Measurements from ENCODE around the gene RAB6B.

Gene RAB6B

DNA sequence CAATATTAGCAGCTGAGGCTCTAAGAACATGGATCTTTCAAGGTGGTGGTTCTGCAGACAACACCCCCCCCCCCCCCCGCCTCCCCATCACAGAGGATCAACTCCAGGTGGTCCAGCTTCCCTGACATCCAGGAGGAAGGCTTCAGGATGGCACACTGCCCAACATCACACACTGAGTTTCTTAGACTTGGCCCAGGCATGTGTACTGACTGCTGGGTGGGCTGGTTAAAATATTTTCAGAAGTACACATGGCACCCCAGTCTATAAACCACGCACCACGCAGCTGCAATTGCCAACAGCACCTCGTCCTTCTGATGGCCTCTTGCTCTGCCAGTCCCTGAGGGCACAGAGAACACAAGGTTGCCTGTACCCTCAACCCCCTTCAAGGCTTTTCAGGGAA, 68.0 kb downstream of the RAB6B start:
- TF ChIP-seq, protein P1, sequence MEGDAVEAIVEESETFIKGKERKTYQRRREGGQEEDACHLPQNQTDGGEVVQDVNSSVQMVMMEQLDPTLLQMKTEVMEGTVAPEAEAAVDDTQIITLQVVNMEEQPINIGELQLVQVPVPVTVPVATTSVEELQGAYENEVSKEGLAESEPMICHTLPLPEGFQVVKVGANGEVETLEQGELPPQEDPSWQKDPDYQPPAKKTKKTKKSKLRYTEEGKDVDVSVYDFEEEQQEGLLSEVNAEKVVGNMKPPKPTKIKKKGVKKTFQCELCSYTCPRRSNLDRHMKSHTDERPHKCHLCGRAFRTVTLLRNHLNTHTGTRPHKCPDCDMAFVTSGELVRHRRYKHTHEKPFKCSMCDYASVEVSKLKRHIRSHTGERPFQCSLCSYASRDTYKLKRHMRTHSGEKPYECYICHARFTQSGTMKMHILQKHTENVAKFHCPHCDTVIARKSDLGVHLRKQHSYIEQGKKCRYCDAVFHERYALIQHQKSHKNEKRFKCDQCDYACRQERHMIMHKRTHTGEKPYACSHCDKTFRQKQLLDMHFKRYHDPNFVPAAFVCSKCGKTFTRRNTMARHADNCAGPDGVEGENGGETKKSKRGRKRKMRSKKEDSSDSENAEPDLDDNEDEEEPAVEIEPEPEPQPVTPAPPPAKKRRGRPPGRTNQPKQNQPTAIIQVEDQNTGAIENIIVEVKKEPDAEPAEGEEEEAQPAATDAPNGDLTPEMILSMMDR (IDR thresholded peaks at IDR 0.05) = no peak
- H2AFZ ChIP-seq = no peak overlapping the region
- H3K79me2 ChIP-seq = no peaks in the 10 kb centered on the region
- H3K9me3 ChIP-seq (ENCODE audit: control insufficient read depth, low read length) = no peaks in the 10 kb centered on the region
- no peaks in the 10 kb centered on the region for H3K4me1 ChIP-seq
- no peak overlapping the region for H3K9ac ChIP-seq
- no peak overlapping the region for H3K4me2 ChIP-seq (ENCODE audit: low read length)
- H3K36me3 ChIP-seq (ENCODE audit: control insufficient read depth, insufficient read depth, low read length) = no peaks in the 10 kb centered on the region
- H3K27me3 ChIP-seq (ENCODE audit: control insufficient read depth, insufficient read depth, low read length) = no peaks in the 10 kb centered on the region
- no peak overlapping the region for H3K4me3 ChIP-seq (ENCODE audit: low read depth, low read length)
- no peak overlapping the region for H3K27ac ChIP-seq

DNA sequence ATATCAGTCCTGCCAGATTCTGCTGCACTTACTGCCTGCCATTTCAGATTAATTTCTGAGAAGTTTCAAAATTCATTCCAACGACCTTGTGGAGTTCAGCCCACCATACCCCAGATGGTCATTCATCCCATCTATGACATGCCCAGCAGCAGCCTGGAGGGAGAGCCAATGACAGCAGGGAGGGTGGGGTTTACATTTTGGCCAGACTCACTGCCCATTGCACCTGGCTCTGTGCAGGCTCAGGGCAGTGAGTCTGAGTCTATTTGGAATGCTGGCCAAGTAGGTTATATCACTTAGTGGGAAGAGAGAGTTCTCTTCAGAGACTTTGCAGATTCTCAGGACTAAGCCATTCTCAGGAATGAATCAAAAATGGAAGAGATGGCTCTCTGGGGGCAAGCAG, 68.5 kb downstream of the RAB6B start:
- TF ChIP-seq, protein P1 (IDR thresholded peaks at IDR 0.05) = no peak
- no peak overlapping the region for H3K27ac ChIP-seq
- no peaks in the 10 kb centered on the region for H3K36me3 ChIP-seq (ENCODE audit: control insufficient read depth, insufficient read depth, low read length)
- H3K9me3 ChIP-seq (ENCODE audit: control insufficient read depth, low read length) = no peaks in the 10 kb centered on the region
- H3K4me1 ChIP-seq = no peaks in the 10 kb centered on the region
- no peak overlapping the region for H3K4me2 ChIP-seq (ENCODE audit: low read length)
- H3K9ac ChIP-seq = no peak overlapping the region
- no peaks in the 10 kb centered on the region for H3K27me3 ChIP-seq (ENCODE audit: control insufficient read depth, insufficient read depth, low read length)
- H2AFZ ChIP-seq = no peak overlapping the region
- no peak overlapping the region for H3K4me3 ChIP-seq (ENCODE audit: low read depth, low read length)
- H3K79me2 ChIP-seq = no peaks in the 10 kb centered on the region

DNA sequence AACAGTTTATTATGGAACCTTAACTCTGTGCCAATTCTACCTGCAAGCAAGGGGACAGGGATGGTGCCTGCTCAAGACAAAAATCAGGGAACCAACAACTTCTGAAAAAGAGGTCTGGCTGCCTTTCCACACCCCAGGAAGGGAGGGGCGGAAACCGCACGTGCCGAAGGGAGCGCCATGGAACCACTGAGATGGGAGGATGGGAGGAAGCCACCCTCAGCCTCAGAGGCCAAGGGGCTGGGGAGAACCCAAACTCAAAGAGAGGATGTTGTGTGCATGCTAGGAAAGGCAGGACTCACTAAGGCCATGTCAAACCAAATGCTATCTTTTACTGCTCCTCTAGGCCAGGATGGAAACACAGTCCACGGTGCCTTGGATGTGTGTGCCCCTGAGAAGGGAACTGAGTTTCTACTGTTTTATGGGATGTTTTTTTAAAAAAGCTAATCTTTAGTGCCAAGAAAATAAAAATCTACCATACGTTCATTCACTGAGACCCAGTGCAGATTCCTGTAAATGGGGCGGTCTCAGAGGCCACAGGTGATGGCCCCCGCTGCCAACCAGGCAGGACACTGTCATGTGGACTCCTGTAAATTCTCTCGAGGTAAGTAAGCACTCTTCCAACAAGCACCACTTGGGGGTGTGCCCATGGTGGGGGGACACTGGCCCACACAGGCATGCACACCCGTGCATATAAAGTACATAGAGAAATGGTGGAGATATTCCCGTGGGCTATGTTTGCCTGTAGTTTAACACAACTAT, 69.5 kb downstream of the RAB6B start:
- Histone ChIP-seq H3K9me3 (ENCODE audit: control insufficient read depth, low read length) (no peaks in the 10 kb centered on the region), H3K27ac (no peak overlapping the region), H3K4me1 (peaks cover 3% of the 10 kb centered on the region), H2AFZ (no peak overlapping the region), H3K27me3 (ENCODE audit: control insufficient read depth, insufficient read depth, low read length) (no peaks in the 10 kb centered on the region), H3K4me2 (ENCODE audit: low read length) (no peak overlapping the region), H3K36me3 (ENCODE audit: control insufficient read depth, insufficient read depth, low read length) (no peaks in the 10 kb centered on the region), H3K9ac (no peak overlapping the region), H3K4me3 (ENCODE audit: low read depth, low read length) (no peak overlapping the region), H3K79me2 (no peaks in the 10 kb centered on the region)
- TF ChIP-seq, protein P1 (IDR thresholded peaks at IDR 0.05) = no peak

DNA sequence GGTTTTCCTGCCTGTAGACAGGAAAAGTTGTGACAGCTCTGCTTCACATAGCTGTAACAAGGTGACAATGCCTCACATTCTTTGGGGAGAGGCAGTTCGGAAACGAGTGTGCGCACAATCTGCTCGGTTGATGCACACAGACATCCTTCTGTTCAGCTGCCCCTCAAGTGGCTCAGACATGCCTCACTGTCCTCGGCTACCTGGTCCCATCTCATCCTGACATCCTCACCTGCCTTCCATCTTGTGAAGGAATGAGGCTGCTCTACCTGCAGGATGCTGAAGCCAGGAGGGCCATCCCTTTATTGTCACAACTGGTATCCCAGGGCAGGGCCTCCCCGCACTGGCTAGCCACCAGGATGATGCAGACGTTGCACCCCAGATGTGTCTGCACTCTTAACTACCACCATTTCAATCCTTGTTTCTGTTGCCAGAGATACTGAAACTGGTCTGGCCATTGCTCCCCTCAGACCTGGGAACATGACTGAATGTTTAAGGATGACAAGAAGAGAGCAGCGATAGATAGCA, 70.7 kb downstream of the RAB6B start:
- Histone ChIP-seq H3K4me3 (ENCODE audit: low read depth, low read length) (no peak overlapping the region), H3K79me2 (no peaks in the 10 kb centered on the region), H3K27me3 (ENCODE audit: control insufficient read depth, insufficient read depth, low read length) (no peaks in the 10 kb centered on the region), H2AFZ (no peak overlapping the region), H3K9ac (no peak overlapping the region), H3K36me3 (ENCODE audit: control insufficient read depth, insufficient read depth, low read length) (no peaks in the 10 kb centered on the region), H3K27ac (no peak overlapping the region), H3K9me3 (ENCODE audit: control insufficient read depth, low read length) (no peaks in the 10 kb centered on the region), H3K4me2 (ENCODE audit: low read length) (no peak overlapping the region), H3K4me1 (peaks cover 3% of the 10 kb centered on the region)
- TF ChIP-seq, protein P1 (IDR thresholded peaks at IDR 0.05) = no peak

Measured in parathyroid adenoma (tissue), 2 donors.